HCEC 1CT (cell line): ENCODE results near the gene ARPC4.
A peak's percentile ranks its signal among the peaks of the same experiment; 100 is the strongest.

Experiments used
- DNase-seq: peaks from one replicate; pipeline ENCODE4 v3.0.0-alpha.2; 2017

The ARPC4 gene

DNA sequence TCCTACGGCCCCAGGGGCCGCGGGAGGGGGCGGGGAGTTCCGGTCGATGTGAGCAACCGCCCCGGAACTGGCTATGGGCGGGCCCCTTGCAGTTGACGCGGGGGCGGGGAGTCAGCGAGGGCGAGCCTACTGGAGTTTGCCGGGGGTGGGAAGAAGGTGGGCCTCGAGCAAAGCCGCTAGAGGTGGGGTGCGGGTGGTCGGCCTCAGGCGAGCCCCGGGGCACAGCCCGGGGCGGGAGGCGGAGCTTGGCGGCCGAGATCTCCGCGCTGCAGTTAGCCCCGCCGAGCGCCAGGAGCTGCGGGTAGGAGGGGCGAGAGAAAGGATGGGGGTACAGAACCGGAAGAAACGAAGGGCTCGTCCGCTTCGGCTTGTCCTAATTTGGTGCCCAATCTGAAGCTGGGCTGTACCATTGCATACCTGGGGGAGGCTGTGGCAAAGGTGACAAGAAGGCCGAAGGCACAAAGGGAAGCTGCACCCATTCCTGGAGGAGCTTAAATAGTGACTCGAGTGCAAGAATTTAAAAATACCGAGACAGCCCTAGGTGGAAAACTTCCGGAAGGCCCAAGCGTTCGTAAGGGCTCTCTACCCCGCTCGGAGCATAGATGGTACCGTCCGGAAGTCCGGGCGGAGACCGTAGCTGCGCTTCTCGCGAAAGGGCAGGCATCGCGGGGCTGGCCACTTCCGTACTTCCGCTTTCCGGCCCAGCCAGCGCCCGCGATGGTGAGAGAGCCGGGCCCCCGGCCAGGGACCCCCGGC is at the start of gene ARPC4, which contains the start of gene TADA3:
TSS of gene ARPC4 (plus strand) at position 678 of the 756 bp plus-strand sequence. CDS start at position 718, 40 bp downstream.
TSS of gene TADA3 (minus strand) at position 69 of the 756 bp plus-strand sequence. CDS start 1,007 bp downstream, outside the sequence.
- peak; percentile 97 for DNase-seq

DNA sequence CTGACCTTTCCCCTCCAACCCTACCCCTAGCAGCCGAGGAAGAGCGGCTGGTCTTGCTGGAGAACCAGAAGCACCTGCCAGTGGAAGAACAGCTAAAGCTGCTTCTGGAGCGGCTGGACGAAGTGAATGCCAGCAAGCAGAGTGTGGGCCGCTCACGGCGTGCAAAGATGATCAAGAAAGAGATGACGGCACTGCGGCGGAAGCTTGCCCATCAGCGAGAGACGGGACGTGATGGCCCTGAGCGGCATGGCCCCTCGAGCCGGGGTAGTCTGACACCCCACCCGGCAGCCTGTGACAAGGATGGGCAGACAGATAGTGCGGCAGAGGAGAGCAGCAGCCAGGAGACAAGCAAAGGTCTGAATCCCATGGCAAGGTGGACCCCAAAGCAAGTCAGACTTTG is 49.3 kb upstream of the ARPC4 start:
- DNase-seq = no peak

DNA sequence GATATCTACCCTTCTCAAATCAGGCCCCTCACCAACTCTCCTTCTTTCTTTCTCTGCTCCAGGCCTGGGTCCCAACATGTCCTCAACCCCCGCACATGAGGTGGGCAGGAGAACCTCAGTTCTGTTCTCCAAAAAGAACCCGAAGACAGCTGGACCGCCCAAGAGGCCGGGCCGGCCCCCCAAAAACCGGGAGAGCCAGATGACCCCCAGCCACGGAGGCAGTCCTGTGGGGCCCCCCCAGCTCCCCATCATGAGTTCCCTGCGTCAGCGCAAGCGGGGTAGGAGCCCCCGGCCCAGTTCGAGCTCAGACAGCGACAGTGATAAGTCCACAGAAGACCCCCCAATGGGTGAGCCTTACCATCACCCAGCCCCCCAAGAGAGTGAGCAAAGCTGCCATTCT is 48.7 kb upstream of the ARPC4 start:
- DNase-seq = no peak

DNA sequence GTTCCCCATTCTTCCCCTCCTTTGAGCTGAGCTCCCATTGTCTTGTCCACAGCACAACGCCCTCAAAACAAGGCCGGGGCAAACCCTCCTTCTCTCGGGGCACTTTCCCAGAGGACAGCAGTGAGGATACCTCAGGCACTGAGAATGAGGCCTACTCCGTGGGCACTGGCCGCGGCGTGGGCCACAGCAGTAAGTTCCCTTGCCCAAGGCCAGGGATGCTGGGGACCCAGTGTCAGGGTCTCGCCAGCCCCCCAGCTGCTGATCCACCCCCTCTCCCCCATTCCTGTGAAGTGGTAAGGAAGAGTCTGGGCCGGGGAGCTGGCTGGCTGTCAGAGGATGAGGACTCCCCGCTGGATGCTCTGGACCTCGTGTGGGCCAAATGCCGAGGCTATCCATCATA is 47.4 kb upstream of the ARPC4 start:
- DNase-seq = no peak

DNA sequence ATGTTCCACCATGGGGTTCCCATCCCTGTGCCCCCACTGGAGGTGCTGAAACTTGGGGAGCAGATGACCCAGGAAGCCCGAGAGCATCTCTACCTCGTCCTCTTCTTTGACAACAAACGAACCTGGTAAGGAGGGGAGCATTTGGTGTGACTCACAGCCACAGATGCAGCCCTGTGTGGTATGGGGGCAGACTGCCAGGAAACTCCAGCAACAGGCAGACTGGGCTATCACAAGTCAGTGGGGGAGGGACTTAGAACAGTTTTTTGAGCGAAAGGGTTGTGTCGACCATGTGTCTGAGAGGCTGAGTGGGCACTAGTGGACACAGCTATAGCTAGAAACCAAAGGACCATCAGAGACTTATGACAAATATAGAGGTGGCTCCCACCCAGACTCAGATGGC is 46.6 kb upstream of the ARPC4 start:
- DNase-seq = peak; percentile 83

DNA sequence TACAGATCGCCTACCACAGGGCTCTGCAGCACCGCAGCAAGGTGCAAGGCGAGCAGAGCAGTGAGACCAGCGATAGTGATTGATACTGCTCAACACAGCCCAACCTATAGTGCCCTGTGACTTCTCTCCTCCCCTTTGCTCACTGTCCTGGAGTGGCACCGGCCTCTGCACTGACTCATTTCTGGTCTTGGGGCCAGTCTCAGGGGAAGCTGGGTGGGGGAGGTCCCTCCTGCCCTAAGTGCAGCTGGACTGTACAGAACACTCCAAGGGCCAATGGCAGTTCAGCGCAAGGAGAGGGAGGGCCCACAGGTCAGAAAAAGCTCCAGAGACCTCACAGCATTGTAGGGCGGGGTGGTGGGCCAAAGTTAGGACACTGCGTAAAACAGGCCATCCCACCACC is 45.6 kb upstream of the ARPC4 start:
- DNase-seq = peak; percentile 67

DNA sequence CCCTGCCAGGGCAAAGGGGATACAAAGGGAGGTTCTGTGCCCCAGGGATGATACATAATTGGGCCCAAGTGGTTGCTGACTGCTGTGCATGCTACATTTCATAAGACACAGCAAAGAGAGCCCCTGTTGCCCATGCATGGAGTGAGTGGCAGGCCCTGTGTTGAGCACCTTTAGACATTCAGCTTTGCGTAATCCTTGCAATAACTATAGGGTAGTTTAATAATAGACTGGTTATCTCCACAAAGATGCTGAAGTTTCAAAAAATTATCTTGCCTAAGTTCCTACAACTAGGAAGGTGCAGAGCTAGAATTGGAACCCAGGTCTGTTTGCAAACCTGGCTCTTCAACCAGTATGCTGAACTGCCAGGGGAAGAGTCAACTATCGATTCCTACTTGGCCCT is 44.9 kb upstream of the ARPC4 start:
- DNase-seq = no peak

DNA sequence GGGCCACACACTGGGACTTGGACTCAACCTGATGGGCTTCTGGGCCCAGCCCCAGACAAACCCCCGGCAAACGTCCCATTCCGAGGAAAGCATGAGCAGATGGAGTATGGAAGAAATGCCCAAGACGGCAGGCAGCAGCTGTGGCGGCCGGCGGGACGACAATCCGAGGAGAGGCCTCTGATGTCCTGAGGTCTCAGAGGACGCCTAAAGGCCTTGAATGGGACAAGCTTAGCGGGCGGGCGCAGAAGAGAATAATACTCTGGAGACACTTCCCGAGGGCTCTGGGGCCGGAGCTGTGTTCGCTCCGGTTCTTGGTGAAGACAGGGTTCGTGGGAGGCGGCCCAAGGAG is 43.6 kb upstream of the ARPC4 start:
- DNase-seq = no peak

DNA sequence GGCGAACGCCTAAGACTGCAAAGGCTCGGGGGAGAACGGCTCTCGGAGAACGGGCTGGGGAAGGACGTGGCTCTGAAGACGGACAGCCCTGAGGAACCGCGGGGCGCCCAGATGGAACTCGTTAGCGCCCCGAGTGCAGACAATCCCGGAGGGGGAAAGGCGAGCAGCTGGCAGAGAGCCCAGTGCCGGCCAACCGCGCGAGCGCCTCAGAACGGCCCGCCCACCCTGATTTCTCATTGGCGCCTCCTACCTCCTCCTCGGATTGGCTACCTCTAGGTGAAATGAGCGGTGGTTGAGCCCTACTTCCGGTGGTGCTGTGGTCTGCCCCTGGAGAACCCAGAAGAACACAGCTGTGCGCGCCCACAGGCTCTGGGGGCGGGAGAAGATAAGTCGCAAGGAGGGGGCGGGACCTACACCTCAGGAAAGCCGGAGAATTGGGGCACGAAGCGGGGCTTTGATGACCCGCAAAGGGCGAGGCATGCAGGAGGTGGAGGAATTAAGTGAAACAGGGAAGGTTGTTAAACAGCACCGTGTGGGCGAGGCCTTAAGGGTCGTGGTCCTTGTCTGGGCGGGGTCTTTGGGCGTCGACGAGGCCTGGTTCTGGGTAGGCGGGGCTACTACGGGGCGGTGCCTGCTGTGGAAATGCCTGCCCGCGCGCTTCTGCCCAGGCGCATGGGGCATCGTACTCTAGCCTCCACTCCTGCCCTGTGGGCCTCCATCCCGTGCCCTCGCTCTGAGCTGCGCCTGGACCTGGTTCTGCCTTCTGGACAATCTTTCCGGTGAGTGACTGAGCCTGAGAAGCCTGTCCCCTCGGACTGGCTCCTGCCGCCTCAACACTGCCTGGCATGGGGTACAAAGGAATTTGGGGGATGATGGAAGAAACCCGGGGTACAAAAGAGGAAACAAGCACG is 43.0 kb upstream of the ARPC4 start, which contains the start of gene OGG1:
TSS of gene OGG1 (plus strand) at position 308 of the 911 bp plus-strand sequence. CDS start at position 643, 335 bp downstream.
- peak; percentile 100 for DNase-seq

DNA sequence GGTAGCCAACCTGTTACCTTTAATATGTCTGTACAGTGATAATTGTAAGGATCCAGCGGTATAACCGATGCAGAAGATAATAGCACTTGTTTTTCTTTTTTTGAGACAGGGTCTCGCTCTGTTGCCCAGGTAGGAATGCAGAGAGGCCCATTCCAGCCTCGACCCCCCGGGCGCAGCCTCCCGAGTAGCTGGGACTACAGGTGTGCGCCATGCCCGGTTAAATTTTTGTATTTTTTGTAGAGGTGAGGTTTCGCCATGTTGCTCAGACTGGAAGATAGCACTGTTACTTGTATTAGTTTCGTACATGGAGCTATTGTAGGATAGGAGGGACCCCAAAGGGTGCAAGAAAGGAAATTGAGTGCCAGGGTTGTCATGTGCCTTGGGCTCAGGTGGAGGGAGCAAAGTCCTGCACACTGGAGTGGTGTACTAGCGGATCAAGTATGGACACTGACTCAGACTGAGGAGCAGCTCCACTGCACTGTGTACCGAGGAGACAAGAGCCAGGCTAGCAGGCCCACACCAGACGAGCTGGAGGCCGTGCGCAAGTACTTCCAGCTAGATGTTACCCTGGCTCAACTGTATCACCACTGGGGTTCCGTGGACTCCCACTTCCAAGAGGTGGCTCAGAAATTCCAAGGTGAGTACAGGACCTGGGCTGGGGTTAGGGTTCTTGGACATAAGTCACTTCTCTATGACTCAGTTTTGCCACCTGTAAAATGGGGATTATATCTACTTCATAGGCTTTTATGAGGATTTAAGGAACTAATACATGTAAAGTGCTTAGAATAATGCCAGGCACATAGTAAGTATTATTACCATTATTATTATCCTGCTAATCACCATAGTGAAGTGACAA is 42.1 kb upstream of the ARPC4 start:
- peak; percentile 33 for DNase-seq

DNA sequence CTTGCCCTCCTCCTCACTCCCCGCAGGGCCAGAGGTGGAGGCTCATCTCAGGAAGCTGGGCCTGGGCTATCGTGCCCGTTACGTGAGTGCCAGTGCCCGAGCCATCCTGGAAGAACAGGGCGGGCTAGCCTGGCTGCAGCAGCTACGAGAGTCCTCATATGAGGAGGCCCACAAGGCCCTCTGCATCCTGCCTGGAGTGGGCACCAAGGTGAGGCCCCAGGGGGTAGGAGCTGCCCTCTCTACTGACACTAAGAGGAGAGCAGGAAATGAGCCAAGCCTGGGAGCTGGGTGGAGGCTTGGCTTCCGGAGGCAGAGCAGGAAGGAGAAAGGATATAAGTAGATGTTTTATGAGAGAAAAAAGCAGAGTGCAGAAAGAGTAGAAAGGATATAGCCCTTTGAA is 38.2 kb upstream of the ARPC4 start:
- DNase-seq = no peak

DNA sequence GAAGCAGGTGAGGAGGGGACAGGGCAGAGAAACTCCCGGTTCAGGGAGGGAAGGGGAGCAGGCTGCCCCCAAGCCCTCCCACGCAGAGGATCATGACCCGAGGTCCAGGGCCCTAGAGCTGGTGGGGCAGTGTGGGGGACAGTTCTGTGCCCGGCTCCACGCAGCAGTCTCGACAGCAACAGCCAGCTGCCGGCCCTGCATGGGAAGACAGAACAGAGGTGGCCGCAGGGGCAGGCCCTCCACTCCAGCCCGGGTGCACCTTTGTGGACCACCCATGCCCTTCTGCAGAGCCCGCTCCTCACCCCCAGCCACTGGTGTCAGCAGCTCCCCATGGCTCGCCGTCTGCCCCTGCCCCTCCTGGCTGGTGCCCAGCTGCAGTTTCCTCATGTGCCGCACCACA is 35.5 kb upstream of the ARPC4 start:
- DNase-seq = no peak

DNA sequence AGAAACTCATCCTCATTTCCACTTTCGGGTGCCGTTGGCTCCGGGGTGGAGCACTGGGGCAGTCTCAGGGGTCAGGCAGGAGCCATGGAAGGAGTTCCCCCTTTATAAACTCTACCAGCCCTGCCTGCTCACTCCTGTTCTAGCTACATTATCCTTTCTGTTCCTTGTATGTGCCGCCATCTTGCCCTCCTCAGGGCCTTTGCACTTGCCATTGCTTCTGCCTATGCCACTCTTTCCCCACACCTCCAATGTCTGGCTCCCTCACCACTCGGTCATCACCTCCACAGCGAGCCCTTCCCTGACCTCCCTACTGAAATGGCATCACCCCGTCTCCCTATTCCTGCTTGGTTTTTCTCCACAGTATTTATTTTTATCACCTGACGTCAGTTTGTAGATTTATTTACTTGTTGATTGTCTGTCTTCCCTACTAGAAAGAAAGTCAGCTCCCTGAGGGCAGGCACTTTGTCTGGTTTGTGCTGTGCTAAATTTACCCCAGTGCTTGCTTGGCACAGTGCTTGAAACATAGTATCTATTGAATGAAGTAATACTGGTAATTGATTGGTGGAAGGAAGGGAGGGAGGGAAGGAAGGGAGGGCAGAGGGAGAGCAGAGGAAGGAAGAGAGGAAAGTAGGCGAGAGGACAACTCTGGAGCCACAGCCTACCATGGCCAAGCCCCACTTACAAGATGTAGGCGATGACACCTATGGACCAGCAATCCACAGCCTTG is 31.9 kb upstream of the ARPC4 start:
- DNase-seq = no peak

DNA sequence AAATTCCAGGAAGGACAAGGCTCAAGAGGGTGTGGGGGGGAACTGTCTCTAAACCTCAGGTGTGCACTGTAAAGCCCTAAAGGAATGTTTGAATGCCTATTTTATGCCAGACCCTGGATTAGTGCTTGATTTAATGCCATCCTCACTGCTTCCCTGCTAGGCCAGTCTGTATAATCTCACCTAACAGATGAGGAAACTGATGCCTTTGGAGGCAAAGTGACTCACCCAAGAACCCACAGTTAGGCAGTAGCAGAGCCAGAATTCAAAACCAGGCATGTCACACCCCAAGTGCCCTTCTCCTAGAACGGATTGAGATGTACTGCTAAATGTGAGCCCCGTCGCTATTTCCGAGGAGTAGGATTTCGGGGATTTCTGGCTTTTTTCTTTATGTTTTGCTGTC is 31.0 kb upstream of the ARPC4 start:
- no peak for DNase-seq

DNA sequence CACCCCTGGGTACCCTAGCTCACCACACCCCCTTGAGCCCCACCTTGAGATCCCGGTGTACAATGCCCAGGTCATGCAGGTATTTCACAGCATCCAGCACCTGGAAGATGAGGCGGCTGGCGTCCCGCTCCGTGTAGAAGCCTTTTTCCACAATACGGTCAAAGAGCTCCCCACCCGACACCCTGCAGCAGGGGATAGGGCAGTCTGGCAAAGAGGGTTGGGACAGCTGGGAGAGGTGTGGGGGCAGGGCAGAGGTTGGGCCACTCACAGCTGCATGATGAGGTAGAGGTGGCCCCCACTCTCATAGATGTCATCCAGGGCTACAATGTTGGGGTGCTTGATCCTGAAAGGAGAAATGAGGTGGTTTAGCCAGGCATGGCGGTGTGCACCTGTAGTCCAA is 30.0 kb upstream of the ARPC4 start:
- DNase-seq = no peak

DNA sequence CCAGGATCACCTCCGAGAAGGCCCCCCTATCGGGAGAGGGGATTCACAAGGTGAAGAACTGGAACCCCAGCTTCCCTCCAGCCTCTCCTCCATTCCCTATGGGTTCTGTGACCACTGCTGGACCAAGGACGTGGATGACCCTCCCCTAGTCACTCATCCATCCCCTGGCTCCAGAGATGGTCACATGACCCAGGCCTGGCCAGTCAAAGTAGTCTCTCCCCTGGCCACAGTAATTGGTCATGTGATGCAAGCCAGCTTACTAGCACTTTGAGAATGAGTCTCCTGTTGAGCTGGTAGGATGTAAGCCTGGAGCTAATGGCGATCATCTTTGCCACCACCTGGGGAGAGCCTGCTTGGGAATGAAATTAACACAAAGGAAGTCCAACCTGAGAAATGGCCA is 27.0 kb upstream of the ARPC4 start:
- DNase-seq = no peak

DNA sequence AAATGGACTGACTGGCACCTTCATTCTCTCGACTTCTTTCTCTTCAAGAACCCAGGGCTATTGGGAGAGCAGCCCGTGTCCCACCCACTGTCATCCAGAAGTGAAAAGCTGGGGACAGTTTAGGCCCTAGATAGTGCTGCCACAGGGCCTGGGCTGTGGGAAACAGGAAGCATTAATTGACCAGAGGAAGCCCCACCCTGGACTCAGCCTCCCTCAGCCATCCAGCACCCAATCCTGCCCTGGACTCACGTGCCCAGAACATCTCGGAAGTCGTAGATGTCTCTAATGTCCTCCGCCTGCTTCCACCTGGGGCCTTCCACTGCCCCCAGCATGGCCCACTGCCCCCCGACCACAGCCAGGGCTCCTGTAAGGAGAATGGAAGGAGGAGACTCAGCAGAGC is 25.5 kb upstream of the ARPC4 start:
- DNase-seq = no peak

DNA sequence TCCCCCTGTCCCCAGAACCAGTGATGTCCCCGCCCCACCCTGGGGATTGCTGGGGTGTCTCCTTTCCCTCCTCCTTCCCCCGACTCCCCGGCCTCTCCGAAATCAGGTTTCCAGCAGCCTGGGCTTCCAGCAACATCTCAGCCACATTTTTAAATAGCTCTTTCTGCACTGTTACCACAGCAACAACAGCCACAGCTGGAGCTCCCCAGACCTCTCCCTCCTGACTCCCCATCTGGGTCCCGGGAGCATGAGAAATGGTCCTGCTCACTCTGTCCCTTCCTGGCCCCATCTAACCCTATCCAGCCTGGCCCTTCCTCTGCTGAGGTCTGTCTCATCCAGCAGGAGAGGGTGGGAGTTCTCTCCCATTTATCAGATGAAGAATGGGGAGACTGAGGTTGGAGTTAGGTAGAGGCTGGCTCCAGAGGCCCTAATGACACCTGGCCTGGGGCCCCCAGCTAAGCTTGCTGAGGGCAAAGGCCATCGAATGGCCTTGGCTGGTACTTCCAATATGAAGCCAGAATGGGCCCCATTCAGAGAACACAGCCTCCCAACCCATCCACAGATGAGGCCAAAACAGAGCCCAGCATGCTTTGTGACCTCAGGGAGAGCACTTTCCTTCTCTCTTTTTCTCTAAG is 24.6 kb upstream of the ARPC4 start:
- DNase-seq = no peak

DNA sequence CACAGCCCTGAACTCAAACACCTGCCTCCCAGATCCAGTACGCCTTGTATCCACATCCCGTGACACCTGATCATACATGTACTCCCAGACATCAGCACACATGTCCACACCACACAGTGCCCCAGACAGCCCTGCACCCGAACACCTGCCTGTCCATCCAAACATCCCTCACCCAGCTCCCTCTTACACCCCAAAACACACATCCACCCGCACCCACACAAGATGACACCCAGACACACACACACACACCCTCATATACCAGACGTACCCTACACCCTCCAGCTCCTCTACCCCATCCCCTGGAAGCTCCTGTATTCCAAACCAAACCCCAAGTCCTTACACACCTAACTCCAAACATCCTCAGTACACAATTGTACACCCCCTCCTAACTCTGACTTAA is 23.9 kb upstream of the ARPC4 start:
- DNase-seq = no peak

DNA sequence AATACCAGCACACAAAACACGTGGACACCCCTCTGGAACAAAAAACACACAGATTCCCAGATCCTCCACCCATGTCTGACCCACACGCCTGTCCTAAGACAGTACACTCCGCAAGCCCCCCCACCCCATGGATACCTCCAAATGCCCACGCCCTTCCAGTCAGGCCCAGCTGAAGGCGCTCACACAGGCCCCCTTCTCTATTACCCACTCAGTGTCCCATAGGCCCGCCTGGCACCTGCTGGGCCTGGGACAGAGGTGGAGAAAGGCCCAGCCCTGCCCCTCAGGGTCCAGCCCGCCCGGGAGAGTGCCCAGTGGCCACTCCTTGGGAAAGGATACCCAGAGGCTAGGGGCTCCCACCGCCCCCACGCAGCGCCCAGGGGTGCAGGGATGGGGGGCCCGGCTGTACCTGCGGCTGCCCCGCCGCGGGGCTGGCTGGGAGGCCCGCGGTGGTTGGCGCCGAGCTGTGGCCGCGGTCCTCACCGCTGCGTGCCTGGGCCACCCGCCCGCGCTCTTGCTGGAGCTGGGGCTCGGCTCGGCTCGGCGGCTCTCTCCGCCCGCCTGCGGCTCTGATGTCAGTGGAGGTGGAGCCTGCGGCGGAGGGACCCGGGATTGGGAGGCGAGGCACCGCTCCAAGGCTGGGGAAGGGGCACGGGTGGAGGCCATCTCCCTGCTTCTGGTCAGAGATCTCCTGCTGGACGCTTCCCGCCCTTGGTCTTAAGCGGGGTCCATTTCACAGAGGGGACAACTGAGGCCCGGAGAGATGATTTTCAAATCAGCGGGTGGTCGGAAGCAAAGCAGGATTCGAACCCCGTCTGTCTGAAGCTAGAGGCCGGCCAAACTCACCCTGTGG is 23.2 kb upstream of the ARPC4 start, which contains the start of gene CAMK1:
TSS of gene CAMK1 (minus strand) at position 522 of the 850 bp plus-strand sequence. CDS start 2,198 bp downstream, outside the sequence.
- peak; percentile 56 for DNase-seq
